NCI-H1417 treated with DMSO at 0.1 percent for 48 hours (cell line): ENCODE results near the gene KDELR3.
A peak's percentile ranks its signal among the peaks of the same experiment; 100 is the strongest.

Experiments
- DNase-seq: peaks from one replicate; lab custom pipeline; 2025; lab: John Stamatoyannopoulos, UW

KDELR3 gene

GRCh38 chr22:38484244-38484643 is 16.3 kb downstream of the KDELR3 start:
- no peak for DNase-seq

GRCh38 chr22:38485783-38486182 is 17.9 kb downstream of the KDELR3 start:
- DNase-seq: no peak

GRCh38 chr22:38487946-38488345 is 20.1 kb downstream of the KDELR3 start:
- no peak for DNase-seq

DNA sequence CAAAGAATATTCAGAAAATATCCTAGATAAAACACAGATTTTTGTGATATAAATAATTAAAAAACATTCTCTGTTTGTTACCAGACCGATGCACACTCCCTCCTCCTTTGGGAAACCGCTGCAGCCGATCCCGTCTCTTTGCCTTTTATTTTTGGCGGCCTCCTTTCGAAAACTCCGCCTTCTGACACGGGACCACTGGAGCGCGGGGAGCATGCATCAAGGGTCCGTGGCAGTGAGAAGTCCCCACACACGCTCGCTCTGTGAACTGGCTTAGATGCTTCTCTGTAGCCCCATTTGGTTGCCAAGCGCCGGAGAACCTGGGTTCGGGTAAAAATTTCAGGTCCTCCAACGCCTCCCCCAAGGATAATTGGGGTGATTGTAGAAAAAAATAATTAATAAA is 21.2 kb downstream of the KDELR3 start:
- no peak for DNase-seq

DNA sequence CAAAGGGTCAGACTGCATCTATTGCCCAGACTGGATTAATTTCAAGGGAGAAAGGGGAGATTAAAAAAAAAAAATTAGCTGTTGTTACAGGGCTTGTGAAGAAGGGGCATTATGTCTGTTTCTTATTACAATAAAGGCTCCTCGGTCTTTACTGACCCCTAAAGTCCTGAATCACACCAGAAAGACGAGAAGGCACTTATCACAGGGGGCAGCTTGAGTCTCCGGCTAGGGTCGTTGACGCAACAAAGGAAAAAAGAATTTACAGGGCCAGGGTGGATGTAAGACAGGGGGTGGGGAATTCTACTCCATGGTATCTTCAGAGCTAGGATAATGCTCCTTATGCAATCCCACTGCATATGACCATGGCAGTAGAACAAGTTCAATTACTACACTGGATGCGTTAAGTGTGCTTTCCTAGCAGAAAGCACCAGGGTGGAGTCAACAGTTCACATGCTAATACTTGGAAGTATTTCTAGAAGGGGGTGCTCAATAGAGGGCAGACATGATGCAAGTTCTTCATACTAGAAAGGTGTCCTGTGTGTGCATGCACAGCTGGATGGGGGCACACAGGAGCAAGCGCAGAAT is 21.8 kb downstream of the KDELR3 start:
- no peak for DNase-seq

- DNase-seq: no peak
Observed at GRCh38 chr22:38490475-38490874, 22.6 kb downstream of the KDELR3 start.

DNA sequence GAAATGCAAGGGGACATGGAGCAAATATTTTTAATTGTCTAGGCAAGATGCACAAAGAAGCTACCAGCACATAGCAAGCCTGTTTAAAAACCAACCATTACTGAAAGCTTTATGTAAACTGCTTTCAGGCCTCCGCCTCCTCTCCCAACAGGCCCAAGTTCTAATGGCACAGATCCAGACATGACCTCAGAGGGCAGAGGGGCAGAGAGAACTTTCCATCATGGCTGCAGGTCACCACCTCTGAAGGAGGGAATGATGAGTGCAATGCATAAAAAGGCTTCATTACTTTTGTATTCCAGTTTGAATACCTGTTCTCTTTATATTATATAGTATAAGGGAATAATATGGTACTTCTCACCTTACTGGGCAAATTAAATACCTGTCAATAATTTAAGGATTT is 23.0 kb downstream of the KDELR3 start:
- no peak for DNase-seq

DNA sequence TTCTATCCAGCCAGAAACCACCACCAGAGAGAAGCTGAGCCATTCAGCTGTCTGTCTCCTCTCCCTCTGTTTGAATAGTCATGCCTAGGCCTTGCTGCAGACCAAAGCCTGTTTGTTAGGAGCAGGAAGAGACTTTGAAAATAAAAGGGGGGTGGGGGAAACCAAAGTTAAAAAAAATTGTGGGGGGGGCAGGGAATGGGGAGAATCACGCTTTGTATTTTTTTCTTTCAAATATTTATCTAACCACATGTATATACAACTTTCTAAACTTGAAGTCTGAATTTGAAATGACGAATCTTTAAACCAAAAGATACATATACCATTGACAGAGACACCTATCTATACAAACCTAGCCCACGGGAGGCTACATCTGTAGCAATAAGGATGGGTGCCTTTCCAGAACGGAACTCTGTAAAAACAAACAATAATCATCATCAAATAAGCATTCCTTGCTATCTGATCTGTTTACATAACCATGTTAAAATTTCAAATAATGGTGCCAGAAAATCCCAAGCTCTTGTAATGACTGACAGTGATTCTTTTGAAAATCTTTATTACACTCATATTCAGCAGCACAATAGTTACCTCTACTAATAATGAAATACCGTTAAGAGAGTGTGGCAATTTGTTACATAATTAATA is 23.9 kb downstream of the KDELR3 start:
- DNase-seq: no peak

GRCh38 chr22:38494498-38494897 is 26.6 kb downstream of the KDELR3 start:
- DNase-seq: no peak

DNA sequence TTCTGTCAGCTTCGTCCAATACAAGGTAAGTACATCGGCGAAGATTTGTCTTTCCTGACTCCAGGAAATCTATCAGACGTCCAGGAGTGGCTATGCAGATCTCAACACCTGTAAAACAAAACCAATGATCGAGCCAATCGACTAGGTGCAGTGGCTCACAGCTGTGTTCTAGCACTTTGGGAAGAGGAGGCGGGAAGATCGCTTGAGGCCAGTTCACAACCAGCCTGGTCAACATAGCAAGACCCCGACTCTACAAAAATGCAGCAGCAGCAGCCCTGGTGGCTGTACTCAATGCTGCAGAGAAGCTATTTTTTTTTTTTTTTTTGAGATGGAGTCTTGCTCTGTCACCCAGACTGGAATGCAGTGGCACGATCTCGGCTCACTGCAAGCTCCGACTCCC is 27.0 kb downstream of the KDELR3 start:
- DNase-seq: no peak

DNA sequence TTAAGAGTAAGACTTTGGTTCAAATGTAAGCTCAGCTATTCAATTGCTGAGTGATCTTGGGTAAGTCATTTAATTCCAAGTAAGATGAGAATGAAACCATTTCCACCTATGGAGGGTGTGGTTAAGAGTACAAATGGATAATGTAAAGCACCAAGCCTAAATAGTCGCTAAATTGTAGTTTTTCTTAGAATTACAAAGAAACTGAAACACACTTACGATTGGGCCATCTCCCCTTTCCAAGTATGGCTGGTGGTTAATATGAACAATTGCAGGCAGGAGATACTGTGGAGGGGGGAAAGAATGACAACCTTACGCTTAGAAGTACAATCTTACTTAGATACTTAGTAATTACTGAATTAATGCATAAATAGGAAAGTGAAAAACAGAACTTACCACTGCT is 30.0 kb downstream of the KDELR3 start:
- no peak for DNase-seq

- DNase-seq: no peak
Observed at GRCh38 chr22:38501797-38502672, 34.1 kb downstream of the KDELR3 start.

DNA sequence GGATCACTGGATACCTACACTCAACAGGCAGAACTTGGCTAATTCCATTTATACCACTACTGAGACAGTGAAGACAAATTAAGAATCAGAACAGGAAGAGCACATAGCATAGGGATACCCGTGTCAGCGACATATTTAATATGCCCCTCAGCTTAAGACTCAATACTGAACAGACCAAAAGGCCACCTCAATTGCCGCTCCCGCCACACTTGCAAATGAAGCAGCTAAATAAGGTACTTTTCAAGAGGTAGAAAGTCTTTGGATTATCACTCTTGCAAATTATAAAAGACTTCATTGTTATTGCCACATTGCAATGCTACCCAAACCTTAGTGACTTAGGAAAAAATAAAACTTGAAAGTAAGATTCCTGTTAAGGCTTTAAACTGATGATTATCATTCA is 35.1 kb downstream of the KDELR3 start:
- no peak for DNase-seq

DNA sequence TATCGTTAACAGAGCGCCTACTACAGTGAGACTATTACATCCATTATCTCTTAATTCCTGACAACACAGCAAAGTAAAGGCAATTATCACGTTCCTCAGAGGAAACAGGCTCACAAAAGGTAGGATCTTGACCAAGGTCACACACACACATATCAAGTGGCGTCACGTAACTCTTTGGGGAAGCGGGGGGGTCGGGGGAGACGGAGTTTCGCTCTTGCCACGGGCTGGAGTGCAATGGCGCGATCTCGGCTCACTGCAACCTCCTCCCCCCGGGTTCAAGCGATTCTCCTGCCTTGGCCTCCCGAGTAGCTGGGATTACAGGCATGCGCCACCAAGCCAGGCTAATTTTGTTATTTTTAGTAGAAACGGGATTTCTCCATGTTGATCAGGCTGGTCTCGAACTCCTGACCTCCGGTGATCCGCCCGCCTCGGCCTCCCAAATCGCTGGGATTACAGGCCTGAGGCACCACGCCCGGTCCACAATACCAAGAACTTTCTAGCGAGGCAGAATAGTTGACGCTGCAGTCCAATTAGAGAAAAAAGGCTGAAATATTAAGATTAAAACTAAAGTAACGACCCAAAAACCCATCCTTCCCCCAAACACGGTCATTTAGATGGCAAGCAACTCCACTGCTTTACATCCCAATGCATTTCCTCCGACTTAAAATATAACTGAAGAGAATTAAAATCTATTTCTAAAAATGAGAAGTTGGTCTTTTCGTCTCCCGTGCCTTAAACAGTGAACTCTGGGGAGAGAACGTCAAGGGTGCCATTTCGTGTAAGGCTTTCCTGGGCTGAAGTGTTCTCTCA is 37.0 kb downstream of the KDELR3 start:
- no peak for DNase-seq

DNA sequence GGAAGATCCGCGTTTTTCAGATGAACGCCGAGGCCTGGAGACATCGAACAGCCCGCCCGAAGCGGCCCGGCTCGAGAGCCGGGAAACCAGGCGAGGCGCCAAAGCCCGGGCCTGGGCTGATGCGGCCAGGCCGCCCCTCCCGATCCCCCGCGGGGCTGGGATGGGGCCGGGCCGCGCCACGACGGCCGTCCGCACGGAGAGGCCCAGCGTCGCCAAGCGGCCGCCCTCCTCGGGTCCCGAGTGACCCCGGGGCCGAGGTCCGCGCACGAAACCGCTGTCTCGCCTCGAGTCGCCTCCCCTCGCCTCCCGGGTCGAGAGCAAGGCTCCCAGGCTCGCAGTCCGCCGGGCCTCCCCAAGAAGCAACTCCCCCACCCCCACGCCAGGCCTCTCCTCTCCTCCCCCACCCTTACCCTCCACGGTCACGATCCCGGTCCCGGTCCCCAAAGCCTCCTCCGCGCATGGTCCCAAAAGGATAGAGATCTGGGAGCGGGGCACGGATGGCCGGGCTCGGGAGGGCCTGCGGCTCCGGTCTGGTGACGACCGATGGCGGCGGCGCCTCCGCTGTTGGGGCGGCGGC is 37.7 kb downstream of the KDELR3 start:
- DNase-seq: no peak

DNA sequence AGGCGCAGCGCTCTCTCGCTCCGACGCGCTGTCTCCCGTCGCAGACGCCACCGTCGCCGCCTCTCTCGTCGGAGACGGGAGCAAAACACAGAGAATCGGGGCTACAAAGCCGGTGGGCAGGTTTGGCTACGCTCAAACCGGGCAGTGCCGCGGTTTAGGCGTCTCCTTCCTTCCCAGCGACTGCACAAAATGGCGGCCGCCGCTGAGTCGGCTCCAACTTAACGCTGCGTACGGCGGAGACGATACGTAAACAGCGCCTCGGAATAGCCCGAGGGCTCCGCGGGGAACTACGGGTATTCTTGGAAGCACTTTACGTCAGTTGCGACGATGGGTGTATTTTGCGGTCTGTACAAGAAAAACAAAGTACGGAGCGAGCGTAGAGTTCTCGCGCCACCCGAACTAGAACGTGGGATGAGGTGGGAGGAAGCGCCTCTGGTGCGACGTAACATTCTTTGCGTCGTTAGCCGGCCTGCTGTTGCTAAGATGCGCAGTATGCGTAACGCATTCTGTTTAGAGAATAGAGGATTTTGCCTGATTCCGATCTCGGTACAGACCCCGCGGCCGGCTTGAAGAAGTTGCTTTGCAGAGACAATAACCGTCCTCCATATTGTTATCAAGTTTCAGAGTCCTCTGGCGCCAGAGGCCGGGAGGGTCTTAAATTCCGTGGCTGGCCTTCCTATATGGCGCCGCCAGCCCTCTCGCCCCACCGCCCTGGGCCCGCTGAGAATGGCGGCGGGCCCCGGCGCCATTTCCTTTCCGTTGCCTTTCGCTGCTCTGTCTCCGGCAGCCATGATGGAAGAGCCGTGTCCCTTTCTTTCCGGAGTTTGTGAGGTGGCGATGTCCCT is 38.4 kb downstream of the KDELR3 start, which contains the start of gene DDX17:
Gene DDX17 (minus strand): TSS at position 194 of the 845 bp plus-strand sequence.
- peak; percentile 81 for DNase-seq

DNA sequence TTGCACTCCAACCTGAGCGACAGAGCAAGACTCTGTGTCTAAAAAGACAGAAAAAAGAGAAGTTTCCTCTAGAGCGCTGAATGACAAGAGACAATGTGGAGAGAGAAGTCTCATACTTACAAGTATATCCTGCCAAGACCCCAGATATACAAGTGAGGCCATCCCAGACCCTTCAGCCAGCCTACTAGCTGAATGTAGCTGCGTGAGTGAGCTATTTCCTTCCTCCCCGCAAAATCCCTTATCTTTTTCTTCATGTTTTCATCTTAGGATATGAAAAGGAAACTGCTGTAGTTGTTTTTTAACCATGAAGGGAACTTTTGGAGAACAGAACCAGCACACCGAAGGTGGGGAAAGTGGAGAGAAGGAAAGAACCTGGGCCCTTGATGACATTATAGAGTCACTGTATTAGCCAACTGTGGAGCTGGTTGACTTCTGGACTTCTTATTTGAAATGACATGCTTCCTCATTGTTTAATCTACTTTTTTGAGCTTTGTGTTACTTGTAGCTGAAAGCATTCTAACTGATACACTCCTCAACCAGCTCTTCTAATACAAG is 42.6 kb downstream of the KDELR3 start:
- no peak for DNase-seq

DNA sequence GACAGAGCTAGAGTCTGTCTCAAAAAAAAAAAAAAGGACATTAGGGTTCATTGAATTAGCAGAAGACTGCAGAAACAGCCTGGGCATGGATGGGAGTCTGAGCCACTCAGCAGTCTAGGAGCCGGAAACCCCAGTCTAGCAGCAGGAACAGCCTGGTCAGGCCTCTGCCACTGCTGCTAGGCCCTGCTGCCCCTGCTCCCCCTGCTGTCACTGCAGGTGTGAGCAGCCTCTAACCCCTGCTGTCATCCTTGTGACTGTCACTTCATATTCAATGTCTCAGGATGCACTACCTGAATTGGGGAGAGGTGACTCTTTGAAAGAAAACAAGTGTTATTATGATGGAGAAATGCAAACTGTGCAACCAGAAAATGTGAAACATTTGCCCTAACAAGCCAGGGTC is 45.2 kb downstream of the KDELR3 start:
- DNase-seq: no peak

DNA sequence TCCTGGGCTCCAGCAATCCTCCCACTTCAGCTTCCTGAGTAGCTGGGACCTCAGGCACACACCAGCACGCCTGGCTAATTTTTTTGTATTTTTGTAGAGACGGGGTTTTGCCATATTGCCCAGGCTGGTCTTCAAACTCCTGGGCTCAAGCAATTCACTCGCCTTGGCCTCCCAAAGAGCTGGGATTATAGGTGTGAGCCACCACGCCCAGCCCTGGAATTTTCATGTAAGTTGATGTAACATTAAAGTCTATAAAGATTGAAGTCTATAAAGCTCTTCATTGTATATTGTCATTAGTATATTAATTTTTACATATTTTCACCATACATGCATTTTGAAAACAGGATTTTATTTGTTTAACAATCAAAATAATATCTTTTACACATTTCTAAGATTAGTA is 50.7 kb downstream of the KDELR3 start:
- no peak for DNase-seq

DNA sequence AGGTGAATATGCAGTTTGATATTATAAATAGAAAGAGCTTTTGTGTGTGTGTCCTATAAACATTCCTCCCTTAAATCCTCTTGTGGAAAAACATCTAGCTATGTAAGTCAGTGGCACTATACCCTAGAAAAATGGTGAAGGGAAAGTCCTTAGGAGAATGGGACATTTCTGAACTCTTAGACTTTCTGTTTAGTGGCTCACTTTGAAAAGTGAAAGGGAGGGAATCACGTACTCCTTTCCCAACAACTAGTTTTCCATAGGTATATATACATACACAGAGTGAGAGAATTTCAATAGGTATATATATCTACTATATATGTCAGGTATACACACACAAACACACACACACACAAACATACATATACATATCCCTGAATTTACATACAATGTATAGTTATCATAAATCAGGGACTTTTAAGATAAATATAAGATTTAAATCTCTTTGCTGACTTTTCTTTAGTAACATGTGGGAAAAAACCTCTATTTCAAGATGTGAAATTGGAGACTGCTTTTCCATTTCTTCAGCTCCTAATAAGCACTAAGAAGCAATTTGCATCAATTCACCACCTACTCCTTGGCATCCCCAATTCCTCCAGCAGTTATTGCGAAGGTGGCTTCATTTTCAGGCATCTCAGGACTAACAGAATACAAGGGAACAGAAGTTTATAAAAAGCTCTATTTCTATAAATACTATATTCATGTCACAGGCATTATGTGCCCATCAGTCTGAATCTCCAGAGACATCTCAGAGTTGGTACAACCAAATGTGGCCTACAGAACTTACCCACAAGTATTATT is 51.8 kb downstream of the KDELR3 start:
- DNase-seq: no peak
